ENCODE measurements around the gene B9D1. TPM values are rescaled to one million over a fixed set of nuclear protein-coding genes. Genes with fewer than 3 reads are reported as not detected.

The B9D1 gene
- total and polyA plus RNA-seq, 2 experiments from 2014 or later = 35.2 to 63.5 TPM

DNA sequence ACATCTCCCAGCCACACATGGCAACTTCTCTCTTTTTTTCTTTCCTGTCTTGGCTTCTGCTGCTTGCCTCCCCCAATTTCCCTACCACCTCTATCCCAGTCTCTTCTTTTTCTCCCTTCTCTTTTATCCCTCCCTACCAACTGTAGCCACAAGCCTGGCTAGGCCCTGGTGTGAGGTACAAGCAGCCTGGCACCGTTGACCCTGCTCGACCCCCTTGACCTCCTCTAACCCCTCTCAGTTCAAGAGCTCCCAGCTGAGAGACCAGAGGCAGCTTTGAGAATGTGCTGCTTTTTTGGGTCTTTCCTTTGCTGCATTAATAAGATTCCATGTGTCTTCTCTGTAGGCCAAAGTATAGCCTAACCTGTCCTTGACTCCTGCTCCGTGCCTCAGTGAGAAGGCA lies 32.3 kb downstream of the B9D1 start:
- H3K9me3 Mint-ChIP-seq = peaks cover 10% of the 10 kb centered on the region
- Histone ChIP-seq H3K79me2 (replicated peaks; ENCODE audit: insufficient read depth) (no peaks in the 10 kb centered on the region), H3K36me3 (ENCODE audit: insufficient read depth) (no peaks in the 10 kb centered on the region; the same call in 1 of the 2 replicates), H3K4me2 (no peak overlapping the region), H3K4me3 (no peak overlapping the region), H3K9me2 (ENCODE audit: insufficient read depth) (no peaks in the 10 kb centered on the region), H3F3A (replicated peaks; ENCODE audit: low read depth) (no peaks in the 10 kb centered on the region; the same call in 1 of the 2 replicates), H3K27ac (ENCODE audit: low read depth) (no peak overlapping the region), H3K4me1 (ENCODE audit: insufficient read depth) (no peaks in the 10 kb centered on the region), H2AFZ (no peak overlapping the region), H3K27me3 (ENCODE audit: insufficient read depth) (no peaks in the 10 kb centered on the region), H4K20me1 (replicated peaks; ENCODE audit: insufficient read depth) (no peaks in the 10 kb centered on the region; the same call in 1 of the 2 replicates)
- H3K4me1 Mint-ChIP-seq = peaks cover 8% of the 10 kb centered on the region; the same call in 2 of the 3 replicates
- ATAC-seq (no peak), DNase-seq (ENCODE audit: low spot score) (no peak)
- peaks cover 7% of the 10 kb centered on the region for H3K27me3 Mint-ChIP-seq (ENCODE audit: insufficient read depth, low read depth, poor library complexity)
- TF ChIP-seq STAT1 (IDR thresholded peaks at IDR 0.05; ENCODE audit: unreplicated experiment) (no peak), ZNF114 (CRISPR knock-in tag; IDR thresholded peaks at IDR 0.05) (no peak), REST (IDR thresholded peaks at IDR 0.05; ENCODE audit: unreplicated experiment) (no peak), JUNB (IDR thresholded peaks at IDR 0.05; ENCODE audit: unreplicated experiment) (no peak), CTCF (conservative IDR thresholded peaks at IDR 0.05; ENCODE audit: low read depth in 2 of 2) (no peak), ZNF331 (CRISPR knock-in tag; IDR thresholded peaks at IDR 0.05; ENCODE audit: low read depth) (no peak), EZH2 (IDR thresholded peaks at IDR 0.05; ENCODE audit: low read depth, unreplicated experiment) (no peak)
- TF ChIP-seq, protein P1, sequence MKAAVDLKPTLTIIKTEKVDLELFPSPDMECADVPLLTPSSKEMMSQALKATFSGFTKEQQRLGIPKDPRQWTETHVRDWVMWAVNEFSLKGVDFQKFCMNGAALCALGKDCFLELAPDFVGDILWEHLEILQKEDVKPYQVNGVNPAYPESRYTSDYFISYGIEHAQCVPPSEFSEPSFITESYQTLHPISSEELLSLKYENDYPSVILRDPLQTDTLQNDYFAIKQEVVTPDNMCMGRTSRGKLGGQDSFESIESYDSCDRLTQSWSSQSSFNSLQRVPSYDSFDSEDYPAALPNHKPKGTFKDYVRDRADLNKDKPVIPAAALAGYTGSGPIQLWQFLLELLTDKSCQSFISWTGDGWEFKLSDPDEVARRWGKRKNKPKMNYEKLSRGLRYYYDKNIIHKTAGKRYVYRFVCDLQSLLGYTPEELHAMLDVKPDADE (IDR thresholded peaks at IDR 0.05) = no peak
- H3K36me3 Mint-ChIP-seq (ENCODE audit: low read depth) = peaks cover 18% of the 10 kb centered on the region
- H3K4me3 Mint-ChIP-seq = no peak overlapping the region
- H3K27ac Mint-ChIP-seq = no peak overlapping the region

- Mint-ChIP-seq H3K4me1 (peaks cover 8% of the 10 kb centered on the region; the same call in 2 of the 3 replicates), H3K9me3 (peaks cover 14% of the 10 kb centered on the region), H3K27me3 (ENCODE audit: insufficient read depth, low read depth, poor library complexity) (peaks cover 5% of the 10 kb centered on the region), H3K36me3 (ENCODE audit: low read depth) (peaks cover 22% of the 10 kb centered on the region), H3K27ac (no peak overlapping the region), H3K4me3 (no peak overlapping the region)
- Histone ChIP-seq H3K27me3 (ENCODE audit: insufficient read depth) (no peaks in the 10 kb centered on the region), H3K9me2 (ENCODE audit: insufficient read depth) (no peaks in the 10 kb centered on the region), H2AFZ (no peak overlapping the region), H3K79me2 (replicated peaks; ENCODE audit: insufficient read depth) (no peaks in the 10 kb centered on the region), H3K36me3 (ENCODE audit: insufficient read depth) (no peaks in the 10 kb centered on the region; the same call in 1 of the 2 replicates), H3K4me1 (ENCODE audit: insufficient read depth) (no peaks in the 10 kb centered on the region), H3F3A (replicated peaks; ENCODE audit: low read depth) (no peaks in the 10 kb centered on the region), H3K4me2 (no peak overlapping the region), H3K27ac (ENCODE audit: low read depth) (no peak overlapping the region), H3K4me3 (no peak overlapping the region), H4K20me1 (replicated peaks; ENCODE audit: insufficient read depth) (no peaks in the 10 kb centered on the region; the same call in 1 of the 2 replicates)
- DNase-seq (ENCODE audit: low spot score) (no peak), ATAC-seq (no peak)
- TF ChIP-seq EZH2phosphoT487 (IDR thresholded peaks at IDR 0.05; ENCODE audit: unreplicated experiment) (no peak), CTCF (conservative IDR thresholded peaks at IDR 0.05; ENCODE audit: low read depth in 2 of 2) (no peak), NANOG (IDR thresholded peaks at IDR 0.05; ENCODE audit: borderline replicate concordance) (no peak), EZH2 (IDR thresholded peaks at IDR 0.05; ENCODE audit: low read depth, unreplicated experiment) (no peak), ZNF114 (CRISPR knock-in tag; IDR thresholded peaks at IDR 0.05) (no peak), REST (IDR thresholded peaks at IDR 0.05; ENCODE audit: unreplicated experiment) (no peak)
These were observed 32.7 kb downstream of the B9D1 start for GRCh38 chr17:19329839-19330238.
